Cardiac muscle cell (in vitro differentiated cells and primary cell): ENCODE results near the gene TMEM186. TPM values are rescaled to one million over a fixed set of nuclear protein-coding genes. Genes with fewer than 3 reads are reported as not detected.

Experiments used
- DNase-seq, 2 donors: peaks; one replicate each; pipeline versions ENCODE4 v3.0.0 to v3.0.0-alpha.2; 2010 to 2017; ENCODE audit warnings: low read depth in 1 of 2, low spot score in 1 of 2
- H3K27ac ChIP-seq: fragments of 200-600 bp; sonication (generic); 2 replicates; pipeline ENCODE4 v1.5.1; 2016
- H3K27me3 ChIP-seq: fragments of 200-600 bp; sonication (generic); 2 replicates; pipeline ENCODE4 v1.6.0; 2016; ENCODE audit warnings: control low read depth
- H3K36me3 ChIP-seq: fragments of 200-600 bp; sonication (generic); 2 replicates; pipeline ENCODE4 v1.5.1; 2016; ENCODE audit warnings: control low read depth
- H3K4me1 ChIP-seq: fragments of 200-600 bp; sonication (generic); 2 replicates; pipeline ENCODE4 v1.8.1; 2017; ENCODE audit warnings: low read depth, mild to moderate bottlenecking, mixed run types
- H3K4me3 ChIP-seq: fragments of 200-600 bp; sonication (generic); 2 replicates; pipeline ENCODE4 v1.5.1; 2016; ENCODE audit warnings: mild to moderate bottlenecking
- H3K9me3 ChIP-seq: fragments of 200-600 bp; sonication (generic); 2 replicates; pipeline ENCODE4 v1.5.1; 2017; ENCODE audit warnings: low read depth, mild to moderate bottlenecking, control low read depth
- polyA plus RNA-seq: library from polyadenylated mRNA; unstranded; fragments of >200 nt; fragmentation: Nextera tagmentation; extraction: Ambion mirVana; gene quantifications from 2 replicates; pipeline ENCODE4 v1.2.1, GENCODE V29; 2016
- total RNA-seq: library from RNA; depleted of rRNA; stranded (reverse); fragments of >200 nt; gene quantifications from 2 replicates; pipeline ENCODE4 v1.2.3, GENCODE V29; 2016
- TF ChIP-seq, protein P1 (sequence below): IDR thresholded peaks from 2 replicates; pipeline ENCODE4 v1.5.1; 2012; ENCODE audit warnings: low read depth, mild to moderate bottlenecking, low read length

TMEM186 gene
- total and polyA plus RNA-seq, 2 experiments from 2014 or later = 8.1 to 23.9 TPM

DNA sequence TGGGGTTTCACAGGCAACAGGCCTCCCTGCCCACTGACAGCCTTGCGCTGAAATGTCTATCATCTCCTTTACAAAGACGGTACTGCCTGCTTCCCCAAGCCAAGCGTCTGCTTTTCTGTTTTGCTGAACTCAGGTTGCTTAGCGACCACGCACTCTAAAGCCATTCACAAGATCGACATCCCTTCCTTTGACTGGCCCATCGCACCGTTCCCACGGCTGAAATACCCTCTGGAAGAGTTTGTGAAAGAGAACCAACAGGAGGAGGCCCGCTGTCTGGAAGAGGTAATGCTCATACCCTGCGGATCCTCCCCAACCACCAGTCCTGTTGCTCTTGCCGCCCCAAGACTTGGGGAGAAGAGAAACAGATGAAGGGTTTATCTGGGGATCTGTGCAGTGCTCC lies 28.7 kb downstream of the TMEM186 start:
- TF ChIP-seq, protein P1, sequence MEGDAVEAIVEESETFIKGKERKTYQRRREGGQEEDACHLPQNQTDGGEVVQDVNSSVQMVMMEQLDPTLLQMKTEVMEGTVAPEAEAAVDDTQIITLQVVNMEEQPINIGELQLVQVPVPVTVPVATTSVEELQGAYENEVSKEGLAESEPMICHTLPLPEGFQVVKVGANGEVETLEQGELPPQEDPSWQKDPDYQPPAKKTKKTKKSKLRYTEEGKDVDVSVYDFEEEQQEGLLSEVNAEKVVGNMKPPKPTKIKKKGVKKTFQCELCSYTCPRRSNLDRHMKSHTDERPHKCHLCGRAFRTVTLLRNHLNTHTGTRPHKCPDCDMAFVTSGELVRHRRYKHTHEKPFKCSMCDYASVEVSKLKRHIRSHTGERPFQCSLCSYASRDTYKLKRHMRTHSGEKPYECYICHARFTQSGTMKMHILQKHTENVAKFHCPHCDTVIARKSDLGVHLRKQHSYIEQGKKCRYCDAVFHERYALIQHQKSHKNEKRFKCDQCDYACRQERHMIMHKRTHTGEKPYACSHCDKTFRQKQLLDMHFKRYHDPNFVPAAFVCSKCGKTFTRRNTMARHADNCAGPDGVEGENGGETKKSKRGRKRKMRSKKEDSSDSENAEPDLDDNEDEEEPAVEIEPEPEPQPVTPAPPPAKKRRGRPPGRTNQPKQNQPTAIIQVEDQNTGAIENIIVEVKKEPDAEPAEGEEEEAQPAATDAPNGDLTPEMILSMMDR = no peak
- Histone ChIP-seq H3K36me3 (peaks cover 35% of the 10 kb centered on the region), H3K9me3 (no peaks in the 10 kb centered on the region), H3K4me3 (no peak overlapping the region), H3K4me1 (no peaks in the 10 kb centered on the region), H3K27me3 (no peaks in the 10 kb centered on the region), H3K27ac (no peak overlapping the region)
- no peak for DNase-seq

DNA sequence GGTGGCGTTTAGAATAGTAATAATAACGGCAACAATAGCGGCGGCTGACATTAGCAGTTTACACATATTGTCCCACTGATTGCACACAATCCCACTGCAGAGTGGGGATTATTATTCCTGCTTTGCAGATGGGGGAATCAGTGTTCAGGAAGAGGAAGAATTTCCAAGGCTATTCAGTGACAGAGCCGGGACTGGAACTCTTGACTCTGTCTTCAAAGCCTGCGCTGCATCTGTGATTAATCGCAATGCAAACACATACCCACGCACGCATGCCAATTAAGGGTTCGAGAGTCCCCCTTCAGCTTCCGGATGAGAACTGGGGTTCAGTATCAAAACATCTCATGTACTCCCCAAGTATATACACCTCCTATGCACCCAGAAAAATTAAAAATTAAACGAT lies 29.2 kb downstream of the TMEM186 start:
- H3K27ac ChIP-seq = no peak overlapping the region
- TF ChIP-seq, protein P1 = no peak
- DNase-seq = no peak
- H3K36me3 ChIP-seq = peaks cover 32% of the 10 kb centered on the region
- no peak overlapping the region for H3K4me3 ChIP-seq
- no peaks in the 10 kb centered on the region for H3K4me1 ChIP-seq
- no peaks in the 10 kb centered on the region for H3K27me3 ChIP-seq
- no peaks in the 10 kb centered on the region for H3K9me3 ChIP-seq

DNA sequence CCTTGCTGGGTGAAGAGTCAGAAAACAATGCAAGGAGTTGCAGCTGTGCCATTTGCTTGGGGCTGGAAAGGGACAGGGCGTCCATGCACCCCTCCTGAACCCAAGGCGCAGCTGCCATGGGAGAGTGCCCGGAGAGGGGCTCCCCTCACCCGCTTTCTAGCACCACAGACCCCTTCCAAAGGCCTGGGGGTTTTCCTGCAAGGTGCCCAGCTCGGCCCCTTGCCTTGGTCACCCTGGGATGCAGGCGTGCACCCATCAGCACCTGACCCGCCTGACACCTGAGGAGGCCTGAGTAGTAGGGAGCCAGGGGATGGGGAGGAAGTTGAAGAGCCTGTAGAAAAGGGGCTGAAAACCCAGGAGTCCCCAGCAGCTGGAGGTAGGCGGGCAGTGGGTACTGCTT lies 30.3 kb downstream of the TMEM186 start:
- TF ChIP-seq, protein P1 = no peak
- Histone ChIP-seq H3K36me3 (peaks cover 25% of the 10 kb centered on the region), H3K27ac (no peak overlapping the region), H3K4me1 (no peaks in the 10 kb centered on the region), H3K9me3 (no peaks in the 10 kb centered on the region), H3K27me3 (no peaks in the 10 kb centered on the region), H3K4me3 (no peak overlapping the region)
- DNase-seq = no peak

DNA sequence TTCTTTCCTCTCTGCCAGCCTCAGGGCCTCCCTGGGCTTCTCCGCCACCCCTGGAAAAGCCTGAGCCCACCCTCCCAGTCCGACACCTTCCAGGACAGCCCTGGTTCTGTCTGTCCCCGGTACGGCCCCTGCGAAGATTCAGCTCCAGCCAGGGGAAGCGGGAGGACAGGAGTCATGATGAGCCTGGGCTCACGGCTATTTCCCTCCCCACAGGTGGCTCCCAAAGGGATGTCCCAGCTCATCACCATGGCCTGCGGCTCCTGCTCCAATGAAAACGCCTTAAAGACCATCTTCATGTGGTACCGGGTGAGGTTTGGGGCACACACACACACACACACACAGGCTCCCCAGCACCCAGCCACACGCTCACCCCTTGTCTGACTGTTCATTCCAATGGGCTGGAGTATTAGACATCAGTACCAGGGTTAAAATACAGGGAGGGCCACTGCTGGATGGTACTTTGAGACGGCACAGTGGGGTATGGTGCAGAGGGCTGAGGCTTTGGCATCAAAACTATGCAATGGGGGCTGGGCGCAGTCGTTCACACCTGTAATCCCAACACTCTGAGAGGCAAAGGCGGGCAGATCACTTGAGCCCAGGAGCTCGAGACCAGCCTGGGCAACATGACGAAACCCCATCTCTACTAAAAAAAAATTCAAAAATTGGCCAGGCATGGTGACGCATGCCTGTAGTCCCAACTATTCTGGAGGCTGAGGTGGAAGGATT lies 32.8 kb downstream of the TMEM186 start:
- no peak overlapping the region for H3K27ac ChIP-seq
- no peaks in the 10 kb centered on the region for H3K27me3 ChIP-seq
- no peaks in the 10 kb centered on the region for H3K4me1 ChIP-seq
- TF ChIP-seq, protein P1 = no peak
- no peaks in the 10 kb centered on the region for H3K9me3 ChIP-seq
- peaks cover 23% of the 10 kb centered on the region for H3K36me3 ChIP-seq
- DNase-seq = no peak
- no peak overlapping the region for H3K4me3 ChIP-seq

DNA sequence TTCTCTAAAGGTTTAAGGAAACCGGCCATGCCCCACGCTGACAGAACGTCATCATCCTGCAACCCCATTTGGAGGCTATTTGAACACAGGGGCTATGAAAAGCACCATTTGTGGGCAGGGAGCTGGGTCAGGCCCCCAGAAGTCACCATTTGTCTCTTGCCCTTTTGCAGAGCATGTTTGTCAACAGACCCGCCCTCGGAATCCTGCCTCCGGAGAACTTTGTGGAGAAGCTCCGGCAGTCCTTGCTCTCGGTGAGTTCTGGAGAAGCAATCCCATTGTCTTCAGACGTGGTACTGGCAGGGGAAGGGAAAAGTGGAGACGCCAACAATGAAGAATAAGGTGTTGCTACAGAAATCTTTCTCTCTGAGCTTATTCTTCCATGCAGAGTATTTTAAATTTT lies 33.5 kb downstream of the TMEM186 start:
- H3K9me3 ChIP-seq = no peaks in the 10 kb centered on the region
- no peaks in the 10 kb centered on the region for H3K4me1 ChIP-seq
- DNase-seq = no peak
- TF ChIP-seq, protein P1 = no peak
- H3K27me3 ChIP-seq = no peaks in the 10 kb centered on the region
- H3K36me3 ChIP-seq = peaks cover 20% of the 10 kb centered on the region
- H3K4me3 ChIP-seq = no peak overlapping the region
- no peak overlapping the region for H3K27ac ChIP-seq
